ENCODE results near the gene NXNL1.

The NXNL1 gene

GRCh38 chr19:17435218-17435617 lies 25.5 kb downstream of the NXNL1 start:
- no peak for TF ChIP-seq CTCF (IDR thresholded peaks at IDR 0.05; ENCODE audit: insufficient read depth, low read length, poor library complexity, severe bottlenecking)
- DNase-seq (ENCODE audit: extremely low read depth, insufficient read length) = no peak
- H3K36me3 ChIP-seq (ENCODE audit: control insufficient read depth, insufficient read depth, low read length) = no peaks in the 10 kb centered on the region

GRCh38 chr19:17431417-17431816 lies 29.3 kb downstream of the NXNL1 start:
- no peak overlapping the region for H3K4me3 ChIP-seq (replicated peaks; ENCODE audit: low read depth, low read length)
- H3K27me3 ChIP-seq (replicated peaks; ENCODE audit: control insufficient read depth, insufficient read depth, low read length) = no peaks in the 10 kb centered on the region
- no peak for TF ChIP-seq CTCF (IDR thresholded peaks at IDR 0.05; ENCODE audit: insufficient read depth, low read length, poor library complexity, severe bottlenecking)
- H3K36me3 ChIP-seq (ENCODE audit: control insufficient read depth, insufficient read depth, low read length) = no peaks in the 10 kb centered on the region
- DNase-seq (ENCODE audit: extremely low read depth, insufficient read length) = no peak

More at GRCh38 chr19:17435218-17435617, 25.5 kb downstream of the NXNL1 start:
- Histone ChIP-seq H3K27me3 (replicated peaks; ENCODE audit: control insufficient read depth, insufficient read depth, low read length) (no peaks in the 10 kb centered on the region), H3K4me3 (replicated peaks; ENCODE audit: low read depth, low read length) (no peak overlapping the region)

DNA sequence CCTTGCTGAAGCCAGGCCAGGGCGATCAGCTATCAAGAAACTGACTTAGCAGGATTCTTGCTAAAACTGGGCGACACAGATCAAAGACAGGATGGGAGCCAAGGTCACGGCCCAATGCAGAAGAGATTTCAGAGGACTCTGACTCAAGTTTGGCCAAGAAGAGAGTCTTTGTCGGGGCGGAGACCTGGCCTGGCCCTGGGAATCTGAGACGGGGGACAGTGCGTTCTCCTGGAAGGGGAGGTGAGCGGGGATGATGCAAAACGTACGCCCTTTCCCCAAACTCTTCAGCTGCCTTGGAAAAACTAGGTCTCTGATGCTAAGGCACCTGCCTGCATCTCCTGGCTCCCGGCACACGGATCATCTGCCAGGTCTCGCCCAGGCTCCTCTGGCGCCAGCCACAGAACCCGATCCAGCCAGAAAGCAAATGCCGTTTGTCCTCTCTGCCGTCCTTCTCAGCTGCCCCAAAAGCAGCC lies 31.0 kb downstream of the NXNL1 start:
- Histone ChIP-seq H3K27me3 (replicated peaks; ENCODE audit: control insufficient read depth, insufficient read depth, low read length) (no peaks in the 10 kb centered on the region), H3K4me3 (replicated peaks; ENCODE audit: low read depth, low read length) (no peak overlapping the region), H3K36me3 (ENCODE audit: control insufficient read depth, insufficient read depth, low read length) (no peaks in the 10 kb centered on the region)
- no peak for DNase-seq (ENCODE audit: extremely low read depth, insufficient read length)
- TF ChIP-seq CTCF (IDR thresholded peaks at IDR 0.05; ENCODE audit: insufficient read depth, low read length, poor library complexity, severe bottlenecking) = no peak

- Histone ChIP-seq H3K36me3 (ENCODE audit: control insufficient read depth, insufficient read depth, low read length) (no peaks in the 10 kb centered on the region; the same call in 1 of the 2 replicates), H3K27me3 (replicated peaks; ENCODE audit: control insufficient read depth, insufficient read depth, low read length) (no peaks in the 10 kb centered on the region), H3K4me3 (replicated peaks; ENCODE audit: low read depth, low read length) (no peak overlapping the region)
- TF ChIP-seq CTCF (IDR thresholded peaks at IDR 0.05; ENCODE audit: insufficient read depth, low read length, poor library complexity, severe bottlenecking) = peak; percentile 66
- DNase-seq (ENCODE audit: extremely low read depth, insufficient read length) = peak; percentile 59
These were observed 35.9 kb downstream of the NXNL1 start for GRCh38 chr19:17424743-17425365.

- TF ChIP-seq CTCF (IDR thresholded peaks at IDR 0.05; ENCODE audit: insufficient read depth, low read length, poor library complexity, severe bottlenecking) = no peak
- no peak for DNase-seq (ENCODE audit: extremely low read depth, insufficient read length)
- Histone ChIP-seq H3K27me3 (replicated peaks; ENCODE audit: control insufficient read depth, insufficient read depth, low read length) (no peaks in the 10 kb centered on the region), H3K4me3 (replicated peaks; ENCODE audit: low read depth, low read length) (no peak overlapping the region), H3K36me3 (ENCODE audit: control insufficient read depth, insufficient read depth, low read length) (no peaks in the 10 kb centered on the region; the same call in 1 of the 2 replicates)
These were observed 37.1 kb downstream of the NXNL1 start for GRCh38 chr19:17423429-17424208.
